Islet precursor cell (in vitro differentiated cells): Measurements from ENCODE around the gene MBD3.
"Not testable (repeated sequence)": the region's sequence is repeated elsewhere in the genome, so short reads cannot be mapped to it uniquely, and the experiment has no call there.

Experiments
- DNase-seq: peaks from one replicate; pipeline ENCODE4 v3.0.0-alpha.2; 2018

The MBD3 gene

DNA sequence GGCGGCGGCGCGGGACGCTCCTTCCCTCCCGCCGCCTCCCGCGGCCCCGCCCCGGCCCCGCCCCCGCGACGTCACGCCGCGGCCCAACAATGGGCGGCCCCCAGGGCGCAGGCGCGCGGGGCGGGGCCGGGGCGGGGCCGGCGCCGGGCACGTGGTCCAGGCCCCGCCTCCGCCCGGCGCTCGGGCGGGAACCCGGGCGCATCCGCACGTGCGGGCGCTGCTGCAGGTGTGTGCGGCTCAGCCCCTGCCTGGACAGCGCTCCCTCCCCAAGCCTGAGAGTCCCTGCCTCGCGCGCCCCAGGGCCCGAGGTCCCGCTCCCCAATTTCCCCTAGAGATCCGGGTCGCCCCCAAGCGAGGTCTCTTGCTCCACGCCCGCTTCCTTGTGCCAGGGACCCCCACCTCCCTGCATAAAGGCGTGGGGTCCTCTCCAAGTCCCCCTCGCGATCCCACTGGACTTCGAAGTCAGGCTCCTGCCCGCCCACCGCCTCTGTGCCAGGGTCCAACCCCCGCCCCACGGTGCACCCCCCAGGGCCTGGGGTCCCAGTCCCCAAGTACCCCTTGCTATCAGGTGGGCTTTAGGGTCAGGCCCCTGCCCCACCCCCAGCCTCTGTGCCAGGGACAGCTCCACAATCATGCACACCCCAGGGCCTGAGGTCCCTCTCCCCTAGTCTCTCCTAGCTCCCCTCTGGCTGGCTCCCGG lies 24.2 kb downstream of the MBD3 start, which contains the start of gene MEX3D:
Gene MEX3D, minus strand, starts transcription at position 6 of the 700 bp plus-strand sequence. CDS start 267 bp downstream, outside the sequence.
- DNase-seq: no peak

- no peak for DNase-seq
Measured at GRCh38 chr19:1567848-1568227, 24.8 kb downstream of the MBD3 start.

DNA sequence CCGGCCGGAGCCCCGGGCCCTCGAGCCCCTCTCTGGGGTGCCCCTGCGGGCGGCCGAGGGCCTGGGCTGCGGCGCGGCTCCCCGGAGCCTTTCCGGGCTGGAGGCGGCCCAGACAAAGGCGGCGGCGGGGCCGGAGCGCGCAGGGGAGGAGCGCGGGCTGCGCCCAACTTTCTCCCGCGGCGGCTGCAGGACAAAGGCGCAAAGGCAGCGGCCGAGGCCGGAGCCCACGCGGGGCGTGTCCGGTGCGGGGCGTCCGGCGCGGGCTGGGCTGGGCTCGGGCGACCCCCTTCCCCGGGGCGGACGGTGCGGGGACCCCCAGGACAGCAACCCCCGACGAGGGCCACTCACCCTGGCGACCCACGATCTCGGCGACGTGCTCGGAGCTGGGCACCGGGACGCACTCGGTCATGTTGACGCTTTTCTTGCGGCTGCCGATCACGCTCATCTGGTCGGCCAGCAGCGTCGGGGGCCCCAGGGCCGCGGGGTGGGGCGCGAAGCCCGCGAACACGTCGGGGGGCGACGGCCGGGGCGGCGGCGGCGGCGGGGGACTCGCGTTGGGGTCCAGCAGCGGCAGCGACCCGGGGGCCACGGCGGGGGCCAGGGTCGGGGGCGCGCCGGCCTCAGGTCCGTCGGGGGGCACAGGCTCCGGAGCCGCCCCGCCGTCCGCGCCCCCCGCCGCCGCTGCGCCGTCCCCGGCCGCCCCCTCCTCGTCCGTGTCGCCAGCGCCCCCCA lies 25.4 kb downstream of the MBD3 start:
- DNase-seq: no peak

DNA sequence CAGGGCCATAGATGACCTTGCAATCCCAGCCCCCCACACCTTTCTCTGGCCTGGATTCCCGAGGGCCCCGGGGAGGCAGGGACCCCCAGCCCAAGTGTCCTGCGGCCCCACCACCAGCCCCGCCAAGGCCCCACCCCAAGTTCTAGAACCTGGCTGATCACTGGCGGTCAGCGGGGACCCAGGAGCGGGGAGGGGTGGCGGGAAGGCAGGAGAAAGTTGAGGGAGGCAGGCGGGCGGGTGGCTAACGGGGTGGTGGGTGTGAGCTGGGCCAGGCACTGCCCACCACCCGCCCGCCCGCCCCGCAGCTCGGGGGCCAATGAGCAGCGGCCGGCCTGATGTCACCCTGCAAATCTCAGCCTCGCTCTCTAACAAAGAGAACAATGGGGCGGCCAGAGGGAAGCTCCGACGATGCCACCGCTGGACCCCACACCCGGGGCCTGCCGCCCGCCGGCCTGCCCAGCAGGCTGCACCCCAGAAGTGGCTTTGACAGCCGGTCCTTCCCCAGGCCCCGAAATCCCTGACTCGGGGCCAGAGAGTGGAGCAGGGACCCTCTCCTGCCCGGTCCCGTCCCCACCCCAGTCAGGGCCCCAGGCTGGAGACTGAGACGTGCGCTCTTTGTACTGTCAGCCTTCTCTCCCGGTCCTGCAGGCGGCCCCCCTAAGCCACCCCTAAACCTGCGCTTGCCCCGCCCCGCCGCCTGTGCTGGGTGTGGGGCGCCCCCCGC lies 26.1 kb downstream of the MBD3 start:
- DNase-seq: peak; percentile 89

- DNase-seq: no peak
Measured at GRCh38 chr19:1563251-1563650, 29.4 kb downstream of the MBD3 start.

DNA sequence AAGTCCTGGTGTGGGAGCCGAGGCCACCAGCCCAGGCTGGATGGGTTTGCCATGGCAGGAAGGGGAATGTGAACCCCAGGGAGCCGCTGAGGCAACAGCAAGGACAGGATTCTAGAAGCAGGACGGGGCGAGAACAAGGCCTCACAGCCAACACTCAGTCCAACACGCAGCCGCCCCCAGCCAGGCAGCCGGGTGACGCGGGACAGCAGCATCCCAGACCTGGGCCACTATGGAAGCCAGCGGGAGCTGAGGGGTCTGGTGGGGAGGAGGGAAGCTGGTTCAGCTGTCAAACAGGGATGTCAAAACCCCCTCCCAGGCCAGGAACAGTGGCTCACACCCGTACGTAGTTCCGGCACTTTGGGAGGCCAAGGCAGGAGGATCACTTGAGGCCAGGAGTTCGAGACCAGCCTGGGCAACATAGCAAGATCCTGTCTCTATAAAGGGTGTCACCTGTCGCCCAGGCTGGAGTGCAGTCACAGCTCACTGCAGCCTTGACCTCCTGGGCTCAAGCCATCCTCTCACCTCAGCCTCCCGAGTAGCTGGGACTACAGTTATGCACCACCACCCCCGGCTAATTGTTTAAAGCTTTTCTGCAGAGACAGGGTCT lies 31.3 kb downstream of the MBD3 start:
- no peak for DNase-seq

DNA sequence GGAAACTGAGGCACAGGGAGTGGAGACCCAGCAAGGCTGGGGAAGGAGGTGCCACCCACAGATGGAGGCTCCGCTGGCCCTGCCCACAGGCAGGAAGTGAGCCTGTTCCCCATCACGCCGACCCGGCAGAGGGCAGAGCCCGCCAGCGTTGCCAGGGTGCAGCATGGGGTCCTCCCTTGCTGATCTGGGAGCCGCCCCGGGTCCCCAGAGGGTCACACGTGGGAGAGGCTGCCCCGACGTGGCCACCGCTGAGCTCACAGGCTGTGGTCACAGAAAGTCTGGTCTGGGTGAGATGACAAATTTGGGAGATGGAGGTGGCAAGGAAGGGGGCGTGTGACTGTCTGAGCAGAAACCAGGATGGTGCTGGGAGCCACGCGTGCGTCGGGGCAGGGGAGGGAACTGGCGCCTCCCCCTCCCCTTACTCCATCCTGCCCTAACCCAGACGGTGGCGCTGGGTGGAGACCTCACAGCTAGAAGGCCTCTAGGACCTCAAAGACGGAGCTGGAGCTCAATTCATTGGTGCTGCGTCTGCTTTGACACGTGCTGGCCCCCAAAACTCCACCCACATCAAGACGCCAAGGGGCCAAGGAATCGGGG lies 32.3 kb downstream of the MBD3 start:
- no peak for DNase-seq

GRCh38 chr19:1558552-1558951 lies 34.1 kb downstream of the MBD3 start:
- no peak for DNase-seq

GRCh38 chr19:1556390-1557070 lies 36.1 kb downstream of the MBD3 start:
- no peak for DNase-seq

DNA sequence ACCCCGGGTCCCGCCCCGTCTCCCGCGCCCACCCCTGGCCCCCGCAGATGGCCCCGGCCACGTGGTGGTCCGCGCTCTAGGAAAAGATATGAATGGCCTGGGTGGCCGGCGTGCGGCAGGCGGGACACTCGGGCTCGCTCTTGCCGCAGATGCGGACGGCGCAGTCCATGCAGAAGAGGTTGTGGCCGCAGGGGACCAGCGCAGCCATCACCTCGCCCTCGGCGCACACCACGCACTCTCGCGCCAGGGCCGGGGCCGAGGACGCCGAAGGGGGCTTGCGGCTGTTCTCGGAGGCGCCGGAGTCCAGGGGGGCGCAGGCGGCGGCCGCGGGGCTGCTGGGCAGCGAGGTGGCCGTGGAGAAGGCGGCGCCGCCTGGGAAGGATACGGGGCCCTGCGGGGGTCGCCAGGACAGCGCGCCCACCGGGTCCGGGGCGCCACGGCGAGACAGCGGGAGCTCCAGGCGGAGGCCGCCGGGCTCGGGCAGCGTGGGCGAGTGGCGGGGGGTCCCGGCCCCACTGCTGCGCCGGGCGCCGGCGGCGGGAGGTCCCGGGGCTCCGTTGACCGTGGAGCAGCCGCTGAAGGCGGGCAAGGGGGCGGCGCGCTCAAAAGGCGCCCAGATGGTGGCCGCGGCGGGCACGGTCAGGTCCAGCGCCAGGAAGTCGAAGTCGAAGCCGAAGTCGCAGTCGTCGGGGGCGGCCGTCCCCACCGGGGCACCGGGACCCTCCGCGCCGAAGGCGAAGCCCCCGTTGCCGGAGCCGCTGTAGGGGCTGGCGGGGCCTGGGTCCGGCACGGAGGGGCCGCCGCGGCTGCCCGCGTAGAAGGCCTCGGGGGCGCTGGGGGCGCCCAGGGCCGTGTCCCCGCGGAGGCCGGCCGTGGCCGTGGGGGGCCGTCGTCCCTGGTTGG lies 36.9 kb downstream of the MBD3 start:
- DNase-seq: no peak

- DNase-seq: no peak
Measured at GRCh38 chr19:1554968-1555367, 37.7 kb downstream of the MBD3 start.

DNA sequence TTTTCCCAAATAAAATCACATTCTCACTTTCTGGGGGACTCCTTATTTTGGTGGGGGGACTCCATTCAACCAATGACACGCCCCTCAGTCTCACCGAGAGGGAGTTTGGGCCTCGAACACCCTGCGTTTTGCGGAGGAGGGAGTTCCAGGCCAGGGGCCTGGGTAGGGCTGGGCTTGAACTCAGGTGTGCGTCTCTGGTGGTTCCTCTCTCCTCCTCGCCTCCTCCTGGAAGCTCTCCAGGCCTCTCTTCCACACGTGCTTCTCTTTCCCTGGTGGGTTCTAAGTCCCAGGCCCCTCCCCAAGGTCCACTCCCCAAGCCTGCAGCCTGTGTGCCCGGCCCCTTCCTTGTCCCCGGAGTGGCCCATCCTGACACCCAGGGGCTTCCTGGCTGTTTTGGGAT lies 39.2 kb downstream of the MBD3 start:
- DNase-seq: no peak

- DNase-seq: no peak
Measured at GRCh38 chr19:1551068-1552040, 41.3 kb downstream of the MBD3 start.

DNA sequence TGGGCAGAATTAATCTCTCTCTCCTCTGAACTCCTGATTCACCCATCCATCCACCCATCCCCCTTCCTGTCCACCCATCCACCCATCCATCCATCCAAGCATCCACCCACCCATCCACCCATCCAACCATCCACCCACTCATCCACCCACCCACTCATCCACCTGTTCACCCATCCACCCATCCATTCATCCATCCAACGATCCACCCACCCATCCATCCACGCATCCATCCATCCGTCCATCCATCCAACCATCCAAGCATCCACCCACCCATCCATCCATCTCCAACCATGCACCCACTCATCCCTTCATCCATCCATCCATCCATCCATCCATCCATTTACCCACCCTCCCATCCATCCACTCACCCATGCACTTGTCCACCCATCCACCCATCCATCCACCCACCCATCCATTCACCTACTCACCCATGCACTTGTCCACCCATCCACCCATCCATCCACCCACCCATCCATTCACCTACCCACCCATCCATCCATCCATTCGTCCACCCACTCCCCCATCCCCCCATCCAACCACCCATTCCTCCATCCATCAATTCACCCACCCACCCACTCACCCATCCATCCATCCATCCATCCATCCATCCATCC lies 43.2 kb downstream of the MBD3 start:
- no peak for DNase-seq

DNA sequence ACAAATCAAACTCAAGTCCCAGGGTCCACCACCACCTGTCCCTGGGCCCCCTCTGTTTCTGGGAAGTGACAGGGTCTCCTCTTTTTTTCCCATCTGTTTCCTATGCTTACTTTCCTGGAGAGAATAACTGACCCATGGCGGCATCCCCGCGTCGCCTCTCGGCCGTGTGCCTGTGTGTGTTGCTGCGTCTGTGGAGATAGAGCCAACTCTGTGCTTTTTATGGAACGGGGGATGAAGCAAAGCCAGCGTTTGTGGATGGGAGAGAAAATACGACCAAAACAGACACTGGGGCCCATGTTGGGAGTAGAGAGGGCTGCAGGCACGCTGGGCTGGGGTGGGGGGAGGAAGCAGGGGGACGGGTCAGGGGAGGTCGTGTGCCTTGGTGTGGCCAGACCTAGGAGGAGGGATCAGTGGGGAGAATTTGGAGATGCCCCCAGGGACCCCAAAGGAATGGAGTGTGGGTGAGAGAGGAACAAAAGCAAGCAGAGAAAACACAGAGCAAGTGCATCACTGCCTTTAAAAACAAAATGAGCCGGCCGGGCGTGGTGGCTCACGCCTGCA lies 52.2 kb downstream of the MBD3 start:
- DNase-seq: no peak

DNA sequence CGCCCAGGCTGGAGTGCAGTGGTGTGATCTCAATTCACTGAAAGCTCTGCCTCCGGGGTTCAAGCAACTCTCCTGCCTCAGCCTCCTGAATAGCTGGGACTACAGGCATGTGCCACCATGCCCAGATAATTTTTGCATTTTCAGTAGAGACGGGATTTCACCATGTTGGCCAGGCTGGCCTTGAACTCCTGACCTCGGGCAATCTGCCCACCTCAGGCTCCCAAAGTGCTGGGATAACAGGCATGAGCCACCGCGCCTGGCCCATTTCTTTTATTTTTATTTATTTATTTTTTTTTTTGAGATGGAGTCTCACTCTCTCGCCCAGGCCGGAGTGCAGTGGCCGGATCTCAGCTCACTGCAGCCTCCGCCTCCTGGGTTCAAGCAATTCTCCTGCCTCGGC lies 52.9 kb downstream of the MBD3 start:
- DNase-seq: not testable (repeated sequence)

DNA sequence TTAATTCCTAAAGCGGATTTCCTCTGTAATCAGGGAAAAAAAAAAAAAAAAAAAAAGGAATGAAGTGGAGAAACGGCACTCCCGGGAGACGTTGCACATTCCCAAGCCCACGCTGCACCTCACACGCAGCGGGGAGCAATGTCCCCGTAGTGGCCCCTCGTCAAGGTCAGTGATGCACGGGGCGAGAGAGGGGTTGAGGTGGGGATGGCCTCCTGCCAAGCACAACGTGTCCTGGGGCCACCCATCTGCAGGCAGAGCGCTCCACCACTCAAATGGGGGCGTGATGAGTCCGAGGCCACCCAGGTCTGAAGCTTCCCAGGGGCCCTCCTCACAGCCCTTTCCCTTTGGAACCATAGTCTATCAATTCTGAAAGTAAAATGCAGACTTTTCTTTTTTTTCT lies 53.7 kb downstream of the MBD3 start:
- no peak for DNase-seq

DNA sequence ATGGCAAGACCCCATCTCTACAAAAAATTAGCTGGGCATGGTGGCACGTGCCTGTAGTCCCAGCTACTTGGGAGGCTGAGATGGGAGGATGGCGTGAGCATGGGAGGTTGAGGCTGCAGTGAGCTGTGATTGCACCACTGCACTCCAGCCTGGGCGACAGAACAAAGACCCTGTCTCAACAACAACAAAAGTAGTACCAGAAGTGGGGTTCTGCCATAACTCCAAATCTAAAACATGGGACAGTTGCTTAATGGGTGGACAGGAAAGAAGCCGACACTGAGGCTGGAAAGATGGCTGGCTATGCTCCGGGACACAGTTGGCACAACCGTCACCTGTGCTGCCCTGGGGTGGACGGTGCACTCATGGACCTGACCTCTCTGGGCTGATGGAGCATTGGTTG lies 57.0 kb downstream of the MBD3 start:
- DNase-seq: not testable (repeated sequence)

- no peak for DNase-seq
Measured at GRCh38 chr19:1534972-1535371, 57.7 kb downstream of the MBD3 start.
